NCI-H1105 (cell line): ENCODE data around the gene HRCT1.
"Not testable (repeated sequence)": the region's sequence is repeated elsewhere in the genome, so short reads cannot be mapped to it uniquely, and the experiment has no call there.

Experiments used
- DNase-seq: peaks from one replicate; lab custom pipeline; 2025; lab: John Stamatoyannopoulos, UW

The HRCT1 gene

DNA sequence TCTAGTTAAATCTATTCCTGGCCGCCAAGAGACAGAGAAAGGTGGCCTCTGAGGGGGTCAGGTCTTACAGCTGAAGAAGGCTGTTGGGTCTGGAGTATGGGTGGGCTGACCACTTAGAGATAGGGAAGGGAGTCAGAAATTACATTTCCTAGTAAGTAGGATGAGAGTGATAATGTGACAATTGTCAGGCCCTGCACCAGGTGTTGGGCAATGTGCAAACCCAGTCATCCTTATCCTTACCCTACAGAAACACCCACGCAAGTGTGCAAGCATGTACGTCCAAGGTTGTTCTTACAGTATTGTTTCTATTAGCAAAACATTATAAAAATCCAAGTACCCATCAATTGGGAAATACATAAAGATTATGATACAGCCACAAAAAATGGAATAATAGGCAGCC, 12.8 kb downstream of the HRCT1 start:
- no peak for DNase-seq

DNA sequence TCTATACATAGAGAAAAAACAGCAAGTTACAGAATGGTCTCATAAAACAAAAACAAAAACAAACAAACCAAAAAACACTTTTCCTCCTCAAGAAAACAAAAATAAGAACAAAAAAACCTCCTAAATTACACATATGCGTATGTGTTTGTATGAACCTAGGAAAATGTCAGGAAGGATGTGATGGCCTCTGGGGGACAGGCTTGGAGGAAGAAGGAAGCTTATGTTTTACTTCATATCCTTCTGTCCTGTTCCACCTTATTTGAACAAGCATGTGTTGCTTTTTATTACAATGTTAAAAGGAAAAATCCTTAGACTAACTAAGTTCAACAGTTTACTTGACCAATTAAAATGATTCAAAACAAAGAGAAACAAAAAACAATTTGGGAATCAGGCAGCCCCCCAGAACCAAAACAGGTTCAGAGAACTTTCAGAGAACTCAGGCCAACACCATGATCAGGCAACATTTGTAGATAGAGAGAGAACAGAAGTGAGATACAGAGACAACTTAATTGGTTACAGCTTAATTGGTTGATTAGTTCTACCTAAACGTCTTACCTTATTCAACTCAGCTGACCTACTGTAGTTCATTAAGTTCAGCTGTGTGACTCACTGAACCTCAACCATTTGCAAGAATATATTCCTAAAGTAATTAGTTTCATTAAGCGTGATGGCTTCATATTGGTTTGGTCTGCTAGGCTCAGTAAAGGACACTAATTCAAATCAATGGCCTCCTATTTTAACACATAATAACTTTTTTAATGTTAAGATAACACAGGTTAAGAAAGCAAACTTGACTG, 13.4 kb downstream of the HRCT1 start:
- DNase-seq: no peak

DNA sequence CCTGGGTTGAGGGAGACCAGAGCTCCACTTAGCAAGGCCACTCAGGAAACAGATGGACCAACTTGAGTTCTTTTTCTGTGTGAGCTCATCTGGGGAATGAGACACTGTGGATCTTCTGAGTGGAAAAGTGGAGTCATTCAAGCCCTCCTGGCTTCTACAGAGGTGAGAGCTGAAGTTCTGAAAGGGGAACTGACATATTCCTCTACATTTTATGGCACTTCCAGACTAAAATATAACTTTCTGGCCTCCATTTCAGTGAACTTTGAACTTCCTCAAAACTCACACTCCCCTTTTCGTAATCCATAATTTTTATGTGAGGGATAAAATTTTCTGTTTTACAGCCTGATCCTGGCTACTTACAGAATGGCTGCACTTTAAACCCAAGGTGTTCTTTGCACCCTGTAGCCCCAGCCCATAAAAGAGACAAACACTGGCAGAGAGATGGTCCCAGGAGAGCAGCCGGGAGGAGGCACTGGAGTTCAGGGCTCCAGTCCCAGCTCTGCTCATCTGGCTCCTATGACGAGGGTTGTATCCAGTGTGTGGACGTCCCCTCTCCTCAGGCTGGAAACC, 14.1 kb downstream of the HRCT1 start:
- DNase-seq: no peak

GRCh38 chr9:35923598-35923926, 17.6 kb downstream of the HRCT1 start:
- DNase-seq: no peak

GRCh38 chr9:35923927-35924763, 18.1 kb downstream of the HRCT1 start:
- no peak for DNase-seq

- no peak for DNase-seq
Observed at GRCh38 chr9:35928591-35929452, 22.8 kb downstream of the HRCT1 start.

DNA sequence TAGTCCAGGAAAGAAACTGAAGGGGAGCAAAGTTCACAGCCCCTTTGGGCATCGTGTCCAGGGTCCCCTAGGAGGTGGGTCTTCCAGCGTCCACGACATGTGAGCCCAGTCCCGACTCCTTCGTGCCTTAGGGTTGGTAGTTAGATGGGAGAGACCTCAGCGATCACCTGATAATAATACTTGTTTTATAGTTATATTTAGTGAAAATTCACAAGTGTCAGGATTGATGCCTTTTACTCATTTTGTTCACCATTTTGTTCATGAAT, 23.4 kb downstream of the HRCT1 start:
- no peak for DNase-seq

DNA sequence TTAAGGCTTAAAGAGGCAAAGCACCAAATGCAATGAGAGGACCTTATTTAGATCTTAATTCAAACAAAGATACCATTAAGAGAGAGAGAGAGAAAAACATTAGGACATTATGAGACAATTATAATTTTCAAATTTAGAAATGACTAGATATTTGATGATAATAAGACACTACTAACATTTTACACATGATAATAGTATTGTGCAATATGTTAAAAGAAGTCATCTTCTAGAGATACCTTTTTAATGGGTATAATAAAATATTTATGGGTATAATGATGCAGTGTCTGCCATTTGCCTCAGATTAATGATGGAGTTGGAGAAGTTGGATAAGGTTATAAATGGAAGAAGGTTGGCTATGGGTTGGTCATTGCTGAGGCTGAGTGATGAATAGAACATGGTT, 24.5 kb downstream of the HRCT1 start:
- DNase-seq: no peak

DNA sequence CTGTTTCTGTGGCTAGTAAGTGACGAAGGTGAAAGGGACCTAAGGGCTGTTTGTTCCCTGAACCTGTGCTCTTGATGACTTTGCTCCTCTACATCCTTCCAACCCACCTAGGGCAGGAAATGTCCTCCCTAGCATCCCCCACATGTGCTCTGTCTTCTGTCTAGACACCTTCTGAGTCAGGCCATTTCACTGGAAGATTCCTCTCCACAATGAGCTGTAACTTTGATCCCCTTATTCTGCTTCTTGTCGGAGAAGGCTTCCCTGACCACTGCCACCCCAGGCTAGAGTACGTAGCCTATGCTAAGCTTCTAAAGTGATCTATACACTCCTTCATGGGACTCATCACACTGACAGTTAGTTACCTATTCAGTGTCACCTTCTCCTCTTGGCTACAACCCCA, 25.0 kb downstream of the HRCT1 start:
- no peak for DNase-seq

DNA sequence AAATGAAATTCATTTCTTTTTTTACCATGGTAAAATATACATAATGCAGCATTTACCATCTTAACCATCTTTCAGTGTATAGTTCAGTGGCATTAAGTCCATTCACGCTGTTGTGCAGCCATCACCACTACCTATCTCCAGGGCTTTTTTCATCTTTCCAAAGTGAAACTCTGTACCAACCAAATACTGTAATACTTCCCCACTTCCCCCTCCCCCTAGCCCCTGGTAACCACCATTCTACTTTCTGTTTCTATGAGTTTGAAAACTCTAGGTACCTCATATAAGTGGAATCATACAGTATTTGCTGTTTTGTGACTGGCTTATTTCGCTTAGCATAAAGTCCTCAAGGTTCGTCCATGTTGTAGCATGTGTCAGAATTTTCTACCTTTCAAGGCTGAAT, 26.7 kb downstream of the HRCT1 start:
- DNase-seq: no peak

DNA sequence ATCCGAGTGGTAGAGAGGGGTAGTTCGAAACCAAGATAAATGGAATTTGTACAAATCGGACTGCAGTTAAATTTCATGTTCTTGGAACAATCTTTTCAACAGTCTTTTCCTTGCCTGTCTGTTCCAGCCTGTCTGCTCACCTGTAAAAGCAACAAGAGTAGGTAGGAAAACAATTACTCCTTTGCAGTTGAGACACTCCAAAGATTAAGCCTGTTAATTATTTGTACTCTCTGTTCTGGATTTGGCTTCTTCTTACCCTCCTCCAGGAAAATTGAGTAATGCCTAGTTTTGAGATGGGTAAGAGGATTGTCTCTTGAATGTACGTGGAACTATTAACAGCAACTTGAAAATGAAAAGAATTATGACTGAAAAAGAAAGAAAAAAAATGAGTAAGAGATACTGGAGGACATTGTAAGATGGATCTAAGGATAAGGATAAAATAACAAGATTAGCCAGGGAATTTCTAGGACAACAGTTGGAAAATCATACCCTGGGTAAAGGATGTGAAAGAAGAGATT, 27.6 kb downstream of the HRCT1 start:
- DNase-seq: no peak

DNA sequence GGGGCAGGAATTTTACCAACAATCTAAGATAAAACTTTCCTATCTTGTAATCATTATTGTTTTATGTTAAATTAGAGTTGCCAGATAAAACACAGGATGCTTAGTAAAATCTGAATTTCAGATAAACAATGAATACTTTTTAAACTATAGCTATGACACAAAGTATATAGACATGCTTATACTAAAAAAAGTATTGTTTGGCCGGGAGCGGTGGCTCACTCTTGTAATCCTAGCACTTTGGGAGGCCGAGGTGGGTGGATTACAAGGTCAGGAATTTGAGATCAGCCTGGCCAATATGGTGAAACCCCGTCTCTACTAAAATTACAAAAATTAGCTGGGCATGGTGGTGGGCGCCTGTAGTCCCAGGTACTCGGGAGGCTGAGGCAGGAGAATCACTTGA, 28.1 kb downstream of the HRCT1 start:
- not testable (repeated sequence) for DNase-seq

DNA sequence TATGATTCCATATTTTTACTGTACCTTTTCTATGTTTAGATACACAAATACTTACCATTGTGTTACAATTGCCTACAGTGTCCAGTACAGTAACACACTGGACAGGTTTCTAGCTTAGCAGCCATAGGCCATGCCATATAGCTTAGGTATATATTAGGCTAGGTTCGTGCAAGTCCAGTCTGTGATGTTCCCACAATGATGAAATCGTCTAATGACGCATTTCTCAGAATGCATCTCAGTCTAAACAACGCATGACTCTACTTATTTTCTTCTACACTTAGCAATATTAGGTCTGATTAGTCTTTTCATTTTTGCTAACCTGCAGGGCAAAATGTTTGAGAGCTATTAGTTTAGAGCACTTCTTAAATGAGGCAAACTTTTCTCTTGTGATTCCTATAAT, 29.3 kb downstream of the HRCT1 start:
- DNase-seq: no peak

DNA sequence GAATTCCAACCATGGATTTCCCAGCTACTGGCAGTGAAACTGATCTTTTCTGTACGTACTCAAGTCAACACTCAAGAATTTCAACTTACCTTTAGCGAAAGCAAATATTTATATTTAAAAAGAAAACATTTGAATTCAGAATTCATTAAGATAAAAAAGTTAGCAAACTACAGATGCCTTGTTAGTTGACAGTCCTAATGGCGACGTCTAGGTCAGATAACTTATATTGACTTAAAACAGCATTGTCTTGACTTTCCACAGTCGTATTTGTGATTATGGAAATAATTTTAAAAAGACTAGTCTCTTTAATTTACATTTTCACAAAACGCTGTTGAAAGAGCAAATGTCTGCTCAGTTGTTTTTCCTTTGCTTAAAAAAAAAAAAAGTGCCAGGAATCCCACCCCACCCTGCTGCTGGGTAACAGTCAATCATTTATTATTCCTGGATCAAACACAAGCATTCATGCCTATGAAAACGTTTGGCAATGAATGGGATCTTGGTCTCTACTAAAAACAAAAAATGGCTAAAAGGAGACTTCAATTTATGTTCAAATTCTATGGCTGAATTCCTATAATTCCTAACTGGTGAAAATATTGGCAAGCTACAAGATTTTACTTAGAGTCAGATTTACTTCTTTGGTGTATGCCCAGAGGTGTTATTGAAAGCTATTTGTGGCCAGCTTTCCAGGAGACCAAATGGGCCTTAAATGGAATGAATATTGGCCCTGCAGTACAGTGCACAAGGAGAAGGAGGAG, 29.9 kb downstream of the HRCT1 start:
- DNase-seq: no peak

DNA sequence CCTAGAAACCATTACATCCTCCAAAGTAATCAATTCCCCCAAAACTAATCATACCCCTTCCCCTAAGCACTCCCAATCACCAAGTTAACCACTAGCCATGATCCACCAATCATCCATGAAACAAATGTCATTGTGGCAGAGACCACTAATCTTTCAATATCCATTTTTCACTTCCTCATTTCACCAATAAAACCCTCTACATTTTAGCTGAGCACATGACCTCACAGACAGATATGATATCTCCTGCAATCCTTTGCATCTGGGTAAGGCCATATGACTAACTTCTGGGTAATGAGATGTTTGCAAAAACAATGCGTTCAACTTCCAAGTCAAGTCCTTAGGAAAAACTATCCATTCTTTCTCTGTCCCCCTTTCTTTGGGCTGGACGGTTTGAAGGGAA, 31.2 kb downstream of the HRCT1 start:
- no peak for DNase-seq

DNA sequence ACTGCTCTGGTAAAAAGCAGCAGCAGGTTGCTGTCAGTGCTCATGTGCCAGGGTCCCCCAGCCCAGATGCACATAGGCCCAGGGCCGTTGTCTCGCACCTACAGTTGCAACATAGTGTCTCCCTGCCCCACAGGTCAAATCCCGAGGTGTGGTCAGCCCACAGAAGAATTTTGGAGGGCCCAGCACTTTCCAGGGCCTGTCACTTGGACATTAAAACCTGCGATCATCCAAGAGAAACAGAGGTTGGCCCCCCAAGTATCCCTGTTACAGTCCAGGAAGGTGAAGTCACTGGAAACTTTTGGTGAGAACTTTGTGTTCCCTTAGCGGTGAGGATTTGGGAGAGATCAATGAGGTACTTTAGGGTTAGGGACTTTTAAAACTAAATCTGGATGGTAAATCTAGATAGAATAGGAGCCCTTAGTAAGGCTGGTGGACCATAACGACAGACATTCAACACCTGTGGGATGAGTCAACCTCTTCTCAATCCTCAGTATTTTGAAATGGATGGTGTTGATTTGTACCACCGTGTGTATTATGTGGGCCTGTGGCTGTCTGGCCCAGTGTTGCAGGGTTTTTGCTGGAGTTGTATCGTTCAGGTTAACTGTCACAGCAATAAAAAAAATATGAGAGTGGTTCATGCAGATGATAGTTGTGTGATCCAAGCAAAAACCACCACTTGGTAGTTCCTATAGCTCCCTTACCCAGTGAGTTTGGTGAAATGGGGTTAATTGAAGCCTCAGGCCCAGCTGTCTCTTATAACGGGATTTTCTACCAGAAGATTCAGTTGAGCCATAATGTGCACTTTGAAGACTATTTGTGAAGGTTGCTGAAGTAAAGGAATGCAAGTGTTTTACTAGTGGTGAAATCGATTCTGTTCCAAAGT, 32.7 kb downstream of the HRCT1 start:
- DNase-seq: no peak

DNA sequence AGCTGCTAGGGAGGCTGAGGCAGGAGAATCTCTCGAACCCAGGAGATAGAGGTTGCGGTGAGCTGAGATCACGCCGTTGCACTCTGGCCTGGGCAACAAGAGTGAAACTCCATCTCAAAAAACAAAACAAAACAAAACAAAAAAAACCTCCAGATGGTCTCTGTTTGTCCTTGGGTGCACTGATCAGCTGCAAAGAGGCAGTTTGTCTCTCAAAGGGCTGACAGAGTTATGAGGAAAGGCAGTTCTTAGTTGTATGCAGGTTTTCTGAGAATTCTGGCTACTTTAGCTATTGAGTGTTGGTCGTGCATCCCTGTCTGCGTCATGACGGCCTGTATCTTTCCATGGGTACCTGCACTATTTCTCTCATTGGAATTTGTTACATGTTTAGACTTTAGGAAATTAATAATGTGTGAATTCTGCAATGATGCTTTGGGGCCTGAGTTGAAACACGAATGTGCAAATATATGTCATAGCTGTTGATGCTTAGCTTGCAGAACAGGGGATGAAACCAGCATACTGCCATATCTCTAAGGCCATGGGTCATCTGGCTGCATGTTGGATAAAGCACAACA, 33.8 kb downstream of the HRCT1 start:
- no peak for DNase-seq

DNA sequence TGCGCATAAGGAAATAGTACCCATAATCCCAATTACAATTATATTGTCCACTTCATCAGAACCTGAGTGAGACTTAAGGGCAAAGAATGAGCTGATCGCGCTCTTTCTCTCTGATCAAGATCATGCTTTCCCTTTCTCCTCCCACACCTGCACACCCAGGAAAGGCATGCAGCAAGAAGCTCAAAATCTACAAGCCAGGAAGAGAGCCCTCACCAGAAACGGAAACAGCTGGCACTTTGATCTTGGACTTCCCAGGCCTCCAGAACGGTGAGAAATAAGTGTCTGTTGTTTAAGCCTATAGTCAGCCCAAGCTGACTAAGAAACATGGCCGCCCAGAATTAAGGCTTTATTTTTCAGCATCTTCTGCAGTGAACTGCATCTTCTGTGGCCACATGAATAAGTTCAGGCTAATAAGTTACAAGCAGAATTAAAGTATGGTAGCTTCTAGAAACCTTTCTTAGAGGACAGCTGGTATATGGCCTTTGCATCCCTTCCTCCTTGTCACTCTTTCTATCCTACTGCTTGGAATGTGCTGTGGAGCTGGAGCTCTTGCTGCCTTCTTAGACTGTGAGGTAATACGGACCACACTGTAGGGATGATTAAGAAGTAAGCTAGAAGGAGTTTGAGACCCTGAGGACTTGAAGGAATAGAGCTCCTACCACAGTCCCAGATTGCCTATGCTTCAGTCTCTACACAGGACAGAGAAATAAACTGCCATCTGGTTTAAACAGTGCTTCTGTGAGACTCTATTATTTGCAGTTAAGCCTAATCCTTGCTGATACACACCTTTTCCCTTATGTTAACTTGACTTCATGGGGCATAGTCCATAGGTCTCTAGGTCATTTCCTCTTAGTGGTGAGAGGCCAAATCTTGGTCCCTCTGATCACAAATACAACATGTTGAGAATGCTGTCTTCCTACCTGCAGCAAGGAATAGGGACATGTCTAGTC, 34.7 kb downstream of the HRCT1 start:
- no peak for DNase-seq

DNA sequence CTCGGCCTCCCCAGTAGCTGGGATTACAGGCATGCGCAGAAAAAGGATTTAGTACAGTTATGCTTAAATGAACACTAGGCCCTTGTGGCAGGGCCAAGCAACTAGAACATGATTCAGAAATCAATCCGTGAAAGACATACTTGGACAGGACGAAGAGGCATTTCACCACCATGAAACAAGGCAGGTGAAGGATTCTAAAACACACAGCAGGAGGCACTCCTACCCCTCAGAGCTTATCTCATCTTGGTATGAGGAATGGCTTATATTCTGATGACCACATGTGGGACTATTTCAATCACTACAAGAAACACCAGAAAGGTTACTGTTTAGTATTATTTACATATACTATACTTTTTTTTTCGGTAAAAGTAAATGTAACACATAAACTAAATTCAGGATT, 36.3 kb downstream of the HRCT1 start:
- no peak for DNase-seq
